Breast epithelium (tissue), 4 donors: Measurements from ENCODE around the gene COL5A1. TPM values are rescaled to one million over a fixed set of nuclear protein-coding genes. Genes with fewer than 3 reads are reported as not detected.

Experiments used
- DNase-seq, 2 donors: peaks; one replicate each; pipeline ENCODE4 v3.0.0-alpha.2; 2019; ENCODE audit warnings: low spot score in 2 of 2
- H3K27ac ChIP-seq, 2 donors: fragments of 200-600 bp; sonication (generic) in 1 of 2; one replicate each; pipeline ENCODE4 v1.5.1; 2016 to 2019; ENCODE audit warnings: mild to moderate bottlenecking in 1 of 2
- H3K27me3 ChIP-seq, 2 donors: fragments of 200-600 bp; sonication (generic) in 1 of 2; one replicate each; pipeline versions ENCODE4 v1.5.1 to v1.6.0; 2017 to 2019; ENCODE audit warnings: control low read depth in 1 of 2, mild to moderate bottlenecking in 1 of 2
- H3K36me3 ChIP-seq: fragments of 200-600 bp; one replicate; pipeline ENCODE4 v1.5.1; 2019
- H3K4me1 ChIP-seq, 2 donors: fragments of 200-600 bp; sonication (generic); one replicate each; pipeline ENCODE4 v1.5.1; 2016 to 2019; ENCODE audit warnings: control low read depth in 1 of 2
- H3K4me3 ChIP-seq, 3 donors: fragments of 200-600 bp; sonication (generic); 1 replicate in 2 of 3; 2 replicates in 1 of 3; pipeline ENCODE4 v1.5.1; 2016 to 2019; ENCODE audit warnings: mild to moderate bottlenecking in 3 of 3, moderate library complexity in 2 of 3
- H3K9me3 ChIP-seq, 2 donors: fragments of 200-600 bp; sonication (generic) in 1 of 2; one replicate each; pipeline ENCODE4 v1.5.1; 2016 to 2019; ENCODE audit warnings: control low read depth in 1 of 2
- CTCF ChIP-seq, 3 donors: fragments of 450-650 bp; IDR thresholded peaks; one replicate each; pipeline ENCODE4 v1.5.1; 2016 to 2017; ENCODE audit warnings: antibody characterized with exemption in 3 of 3, mild to moderate bottlenecking in 3 of 3, moderate library complexity in 3 of 3
- POLR2A ChIP-seq: fragments of 450-650 bp; IDR thresholded peaks from one replicate; pipeline ENCODE4 v1.6.1; 2016; ENCODE audit warnings: antibody characterized with exemption, mild to moderate bottlenecking, moderate library complexity
- POLR2AphosphoS5 ChIP-seq, 3 donors: sonication (generic); formaldehyde crosslinking; IDR thresholded peaks; one replicate each; pipeline ENCODE4 v1.6.1; 2017; ENCODE audit warnings: antibody characterized with exemption in 3 of 3
- intact Hi-C: fragments of 100-400 bp; cut with DNase I; formaldehyde crosslinking; loops from one replicate; pipeline ENCODE4 v1.15.1; 2023; ENCODE audit warnings: low total_unique reads
- total RNA-seq, 3 donors: library from RNA; depleted of rRNA; stranded (reverse); fragments of >200 nt; gene quantifications; one replicate each; pipeline ENCODE4 v1.1.0, GENCODE V29; 2016

Gene COL5A1
- total RNA-seq, 3 donors from 2014 or later: 12.1 to 17.0 (median 15.4) TPM

GRCh38 chr9:134822541-134822940 is 180.9 kb downstream of the COL5A1 start:
- no peak overlapping the region for H3K4me3 ChIP-seq
- no peak overlapping the region for H3K27ac ChIP-seq
- intact Hi-C loops: no loop called here
- no peak for DNase-seq
- TF ChIP-seq POLR2AphosphoS5 (IDR thresholded peaks at IDR 0.05): no peak
- no peak for TF ChIP-seq POLR2A
- TF ChIP-seq CTCF (IDR thresholded peaks at IDR 0.05): no peak
- no peaks in the 10 kb centered on the region for H3K36me3 ChIP-seq
- H3K4me1 ChIP-seq: no peaks in the 10 kb centered on the region
- no peaks in the 10 kb centered on the region for H3K27me3 ChIP-seq
- H3K9me3 ChIP-seq: no peaks in the 10 kb centered on the region

- intact Hi-C loops: no loop called here
- no peaks in the 10 kb centered on the region for H3K27me3 ChIP-seq
- no peak for DNase-seq
- no peaks in the 10 kb centered on the region for H3K9me3 ChIP-seq
- no peak overlapping the region for H3K4me3 ChIP-seq
- no peak for TF ChIP-seq CTCF (IDR thresholded peaks at IDR 0.05)
- no peak for TF ChIP-seq POLR2AphosphoS5 (IDR thresholded peaks at IDR 0.05)
- no peak for TF ChIP-seq POLR2A
- no peak overlapping the region for H3K27ac ChIP-seq
- H3K4me1 ChIP-seq: no peaks in the 10 kb centered on the region
- H3K36me3 ChIP-seq: no peaks in the 10 kb centered on the region
Observed at GRCh38 chr9:134823623-134824022, 182.0 kb downstream of the COL5A1 start.

- no peaks in the 10 kb centered on the region for H3K4me1 ChIP-seq
- no peaks in the 10 kb centered on the region for H3K9me3 ChIP-seq
- no peak for DNase-seq
- no peak overlapping the region for H3K4me3 ChIP-seq
- TF ChIP-seq CTCF (IDR thresholded peaks at IDR 0.05): no peak
- TF ChIP-seq POLR2A: no peak
- TF ChIP-seq POLR2AphosphoS5 (IDR thresholded peaks at IDR 0.05): no peak
- no peaks in the 10 kb centered on the region for H3K36me3 ChIP-seq
- intact Hi-C loops: no loop called here
- no peaks in the 10 kb centered on the region for H3K27me3 ChIP-seq
- no peak overlapping the region for H3K27ac ChIP-seq
Observed at GRCh38 chr9:134824583-134824982, 183.0 kb downstream of the COL5A1 start.

- Histone ChIP-seq H3K4me3 (no peak overlapping the region), H3K27me3 (no peaks in the 10 kb centered on the region), H3K36me3 (no peaks in the 10 kb centered on the region), H3K4me1 (no peaks in the 10 kb centered on the region), H3K27ac (no peak overlapping the region), H3K9me3 (no peaks in the 10 kb centered on the region)
- intact Hi-C loops: no loop called here
- TF ChIP-seq CTCF (IDR thresholded peaks at IDR 0.05): no peak
- no peak for TF ChIP-seq POLR2A
- no peak for TF ChIP-seq POLR2AphosphoS5 (IDR thresholded peaks at IDR 0.05)
- DNase-seq: no peak
Observed at GRCh38 chr9:134825025-134825424, 183.4 kb downstream of the COL5A1 start.

- Histone ChIP-seq H3K4me1 (no peaks in the 10 kb centered on the region), H3K27ac (no peak overlapping the region), H3K9me3 (no peaks in the 10 kb centered on the region), H3K36me3 (no peaks in the 10 kb centered on the region), H3K4me3 (no peak overlapping the region), H3K27me3 (no peaks in the 10 kb centered on the region)
- TF ChIP-seq POLR2AphosphoS5 (IDR thresholded peaks at IDR 0.05) (no peak), CTCF (IDR thresholded peaks at IDR 0.05) (no peak), POLR2A (no peak)
- no peak for DNase-seq
- intact Hi-C loops: no loop called here
Observed at GRCh38 chr9:134826336-134827285, 185.0 kb downstream of the COL5A1 start.
